ENCODE results near the gene DRAP1.

The DRAP1 gene

DNA sequence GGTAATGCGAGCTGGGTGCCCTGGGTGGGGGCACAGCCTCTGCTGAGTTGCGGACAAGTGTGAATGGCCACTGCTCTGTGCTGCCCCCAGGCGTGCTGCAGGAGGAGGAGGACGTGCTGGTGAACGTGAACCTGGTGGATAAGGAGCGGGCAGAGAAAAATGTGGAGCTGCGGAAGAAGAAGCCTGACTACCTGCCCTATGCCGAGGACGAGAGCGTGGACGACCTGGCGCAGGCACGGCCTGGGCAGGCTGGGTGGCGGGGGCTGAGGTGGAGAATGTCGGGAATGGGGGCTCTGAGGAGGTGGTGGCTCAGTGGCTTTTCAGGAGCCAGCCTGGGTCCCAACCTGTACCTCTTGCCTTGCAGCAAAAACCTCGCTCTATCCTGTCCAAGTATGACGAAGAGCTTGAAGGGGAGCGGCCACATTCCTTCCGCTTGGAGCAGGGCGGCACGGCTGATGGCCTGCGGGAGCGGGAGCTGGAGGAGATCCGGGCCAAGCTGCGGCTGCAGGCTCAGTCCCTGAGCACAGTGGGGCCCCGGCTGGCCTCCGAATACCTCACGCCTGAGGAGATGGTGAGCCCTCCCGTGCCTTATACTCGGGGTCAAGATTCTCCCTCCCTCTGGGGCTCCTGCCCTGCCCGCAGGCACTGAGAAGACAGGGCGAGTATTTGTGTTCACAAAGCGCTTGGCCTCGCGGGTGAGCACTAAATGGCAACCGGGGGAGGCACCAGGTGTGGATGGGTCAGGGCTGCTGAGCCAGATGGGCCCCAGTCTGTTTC is 46.9 kb downstream of the DRAP1 start:
- FAIRE-seq, result no peak

DNA sequence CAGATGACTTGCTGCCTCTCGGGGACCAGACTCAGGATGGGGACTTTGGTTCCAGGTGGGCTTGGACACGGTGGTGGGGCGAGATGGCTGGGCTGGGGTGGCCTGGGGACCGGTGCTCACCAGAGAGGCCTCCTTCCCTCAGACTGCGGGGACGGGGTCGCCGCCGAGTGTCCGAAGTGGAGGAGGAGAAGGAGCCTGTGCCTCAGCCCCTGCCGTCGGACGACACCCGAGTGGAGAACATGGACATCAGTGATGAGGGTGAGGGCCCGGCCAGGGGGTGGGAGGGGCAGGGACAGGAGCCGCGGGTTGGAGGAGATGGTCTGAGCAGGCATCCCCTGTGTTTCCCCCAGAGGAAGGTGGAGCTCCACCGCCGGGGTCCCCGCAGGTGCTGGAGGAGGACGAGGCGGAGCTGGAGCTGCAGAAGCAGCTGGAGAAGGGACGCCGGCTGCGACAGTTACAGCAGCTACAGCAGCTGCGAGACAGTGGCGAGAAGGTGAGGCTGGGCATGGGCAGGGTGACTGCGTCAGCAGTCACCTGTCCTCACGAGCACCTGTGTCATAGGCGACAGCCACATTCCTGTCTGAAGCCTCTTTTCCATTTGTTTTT is 48.2 kb downstream of the DRAP1 start:
- FAIRE-seq, result no peak

DNA sequence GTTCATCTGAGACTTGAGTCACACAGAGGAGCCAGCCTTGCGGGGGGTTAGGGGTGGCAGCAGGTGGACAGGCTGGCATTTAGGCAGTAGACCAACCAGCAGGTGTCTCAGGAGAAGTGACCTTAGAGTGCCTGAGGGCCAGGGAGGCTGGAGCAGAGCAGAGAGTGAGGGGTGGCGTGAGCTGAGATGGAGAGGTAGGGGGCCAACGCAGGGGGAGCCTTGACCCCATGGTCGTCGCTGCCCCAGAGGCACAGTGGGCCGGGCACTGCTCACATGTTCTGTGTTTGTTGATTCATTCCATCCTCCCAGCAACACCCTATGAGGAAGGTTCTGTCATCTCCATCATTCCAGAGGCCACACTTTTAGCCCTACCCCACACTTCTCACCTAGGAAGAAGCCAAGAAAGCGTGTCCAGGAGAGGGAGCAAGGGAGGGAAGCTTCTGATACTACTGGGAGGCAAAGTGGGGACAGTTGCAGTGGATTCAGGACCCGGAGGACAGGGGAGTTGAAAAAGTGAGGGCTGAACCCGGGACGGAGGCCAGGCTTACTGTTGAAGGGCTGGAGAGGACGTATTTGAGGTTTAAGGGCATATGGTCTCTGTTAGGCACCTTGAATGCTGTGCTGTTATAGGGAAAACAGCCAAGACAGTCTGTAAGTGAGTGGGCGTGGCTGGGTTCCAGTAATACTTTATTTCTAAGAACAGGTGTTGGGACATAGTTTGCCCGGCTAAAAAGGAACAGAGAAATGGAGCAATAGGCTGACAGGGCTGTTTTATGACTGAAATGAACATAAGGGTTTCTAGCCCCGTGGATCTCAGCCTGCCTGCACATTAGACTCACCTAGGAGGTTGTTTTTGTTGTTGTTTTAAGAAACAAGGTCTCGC is 49.6 kb downstream of the DRAP1 start:
- FAIRE-seq, result no peak
